HEK293 (cell line): Measurements from ENCODE around the gene PRODH2.
A peak's percentile ranks its signal among the peaks of the same experiment; 100 is the strongest.
"Not testable (repeated sequence)": the region's sequence is repeated elsewhere in the genome, so short reads cannot be mapped to it uniquely, and the experiment has no call there.

ENCODE experiments used
- CTCF ChIA-PET: fragments of 350-600 bp; formaldehyde crosslinking; extraction: SDS; loops from one replicate; lab custom pipeline; 2021; ENCODE audit warnings: antibody characterized with exemption; lab: Yijun Ruan, JAX
- POLR2A ChIA-PET: fragments of 300-600 bp; formaldehyde crosslinking; extraction: SDS; loops from one replicate; lab custom pipeline; 2020; ENCODE audit warnings: antibody characterized with exemption, inconsistent platforms; lab: Yijun Ruan, JAX
- H3K27ac ChIP-seq: fragments of 200-500 bp; sonication (Bioruptor generic); 2 replicates; pipeline ENCODE4 v1.5.1; 2014; ENCODE audit warnings: low read depth, low read length, control low read depth, inconsistent platforms; ENCODE audit errors: extremely low read depth
- H3K36me3 ChIP-seq, 2 experiments: fragments of 200-500 bp in 1 of 2; sonication (Bioruptor generic) in 1 of 2; 1 replicate in 1 of 2; 2 replicates in 1 of 2; pipeline ENCODE4 v1.5.1; 2014 to 2017; ENCODE audit warnings: inconsistent platforms in 2 of 2, low read length in 2 of 2; ENCODE audit not compliant: control insufficient read depth in 2 of 2, insufficient read depth in 1 of 2
- H3K4me1 ChIP-seq: fragments of 200-500 bp; sonication (Bioruptor generic); 2 replicates; pipeline ENCODE4 v1.5.1; 2014; ENCODE audit warnings: mild to moderate bottlenecking, low read length, inconsistent platforms; ENCODE audit not compliant: control insufficient read depth, insufficient read depth
- H3K4me3 ChIP-seq: 2 replicates; pipeline ENCODE4 v1.5.1; 2011; ENCODE audit warnings: low read depth, mild to moderate bottlenecking, control low read depth, low read length, moderate library complexity
- H3K9me3 ChIP-seq: fragments of 200-500 bp; sonication (Bioruptor generic); 2 replicates; pipeline ENCODE4 v1.5.1; 2014; ENCODE audit warnings: low read depth, low read length, inconsistent platforms; ENCODE audit not compliant: control insufficient read depth, insufficient read depth
- ATF2 ChIP-seq: fragments of 450-650 bp; formaldehyde crosslinking; IDR thresholded peaks from 2 replicates; pipeline ENCODE4 v1.5.1; 2016; ENCODE audit warnings: missing biosample characterization, missing genetic modification characterization, low read depth
- FEZF1 ChIP-seq: fragments of 450-650 bp; formaldehyde crosslinking; IDR thresholded peaks from 2 replicates; pipeline ENCODE4 v1.5.1; 2016; ENCODE audit warnings: missing biosample characterization, missing genetic modification characterization
- GFI1B ChIP-seq: fragments of 450-650 bp; formaldehyde crosslinking; IDR thresholded peaks from 2 replicates; pipeline ENCODE4 v1.5.1; 2016; ENCODE audit warnings: missing biosample characterization, missing genetic modification characterization
- KLF16 ChIP-seq: fragments of 450-650 bp; formaldehyde crosslinking; IDR thresholded peaks from 2 replicates; pipeline ENCODE4 v1.5.1; 2017; ENCODE audit warnings: missing biosample characterization, missing genetic modification characterization
- SALL2 ChIP-seq: fragments of 450-650 bp; formaldehyde crosslinking; IDR thresholded peaks from 2 replicates; pipeline ENCODE4 v1.5.0; 2017; ENCODE audit warnings: missing biosample characterization, mild to moderate bottlenecking, missing genetic modification characterization, borderline replicate concordance
- SCRT2 ChIP-seq: fragments of 450-650 bp; formaldehyde crosslinking; IDR thresholded peaks from 2 replicates; pipeline ENCODE4 v1.5.1; 2016; ENCODE audit warnings: missing biosample characterization, missing genetic modification characterization
- ZFP3 ChIP-seq: fragments of 450-650 bp; formaldehyde crosslinking; IDR thresholded peaks from 2 replicates; pipeline ENCODE4 v1.5.1; 2016; ENCODE audit warnings: low read depth, missing biosample characterization, missing genetic modification characterization
- ZNF121 ChIP-seq: fragments of 450-650 bp; formaldehyde crosslinking; IDR thresholded peaks from 2 replicates; pipeline ENCODE4 v1.5.1; 2016; ENCODE audit warnings: missing biosample characterization, missing genetic modification characterization
- ZNF138 ChIP-seq: fragments of 450-650 bp; formaldehyde crosslinking; IDR thresholded peaks from 2 replicates; pipeline ENCODE4 v1.5.1; 2016; ENCODE audit warnings: missing biosample characterization, missing genetic modification characterization, borderline replicate concordance
- ZNF155 ChIP-seq: fragments of 450-650 bp; formaldehyde crosslinking; IDR thresholded peaks from 2 replicates; pipeline ENCODE4 v1.5.1; 2016; ENCODE audit warnings: missing biosample characterization, missing genetic modification characterization
- ZNF239 ChIP-seq: fragments of 450-650 bp; formaldehyde crosslinking; IDR thresholded peaks from 2 replicates; pipeline ENCODE4 v1.5.1; 2016; ENCODE audit warnings: missing biosample characterization, missing genetic modification characterization
- ZNF37A ChIP-seq: fragments of 450-650 bp; IDR thresholded peaks from 2 replicates; pipeline ENCODE4 v1.5.1; 2018; ENCODE audit warnings: missing biosample characterization, missing genetic modification characterization
- ZNF404 ChIP-seq: fragments of 450-650 bp; formaldehyde crosslinking; IDR thresholded peaks from 2 replicates; pipeline ENCODE4 v1.5.1; 2017; ENCODE audit warnings: missing biosample characterization, missing genetic modification characterization
- ZNF426 ChIP-seq: fragments of 450-650 bp; formaldehyde crosslinking; IDR thresholded peaks from 2 replicates; pipeline ENCODE4 v1.5.1; 2017; ENCODE audit warnings: missing biosample characterization, missing genetic modification characterization, mild to moderate bottlenecking, inconsistent platforms, moderate library complexity
- ZNF510 ChIP-seq: fragments of 450-650 bp; formaldehyde crosslinking; IDR thresholded peaks from 2 replicates; pipeline ENCODE4 v1.5.1; 2018; ENCODE audit warnings: mild to moderate bottlenecking, missing genetic modification characterization, missing biosample characterization; ENCODE audit not compliant: insufficient replicate concordance
- ZNF555 ChIP-seq: fragments of 450-650 bp; formaldehyde crosslinking; conservative IDR thresholded peaks from 2 replicates; pipeline ENCODE4 v1.5.1; 2017; ENCODE audit warnings: missing biosample characterization, mild to moderate bottlenecking, missing genetic modification characterization, inconsistent platforms
- ZNF561 ChIP-seq: fragments of 450-650 bp; IDR thresholded peaks from 2 replicates; pipeline ENCODE4 v1.5.1; 2018; ENCODE audit warnings: missing biosample characterization, missing genetic modification characterization, borderline replicate concordance
- ZNF580 ChIP-seq: fragments of 450-650 bp; formaldehyde crosslinking; IDR thresholded peaks from 2 replicates; pipeline ENCODE4 v1.5.1; 2016; ENCODE audit warnings: missing biosample characterization, missing genetic modification characterization
- ZNF624 ChIP-seq: fragments of 450-650 bp; formaldehyde crosslinking; IDR thresholded peaks from 2 replicates; pipeline ENCODE4 v1.5.1; 2017; ENCODE audit warnings: missing biosample characterization, missing genetic modification characterization
- ZNF776 ChIP-seq: fragments of 450-650 bp; formaldehyde crosslinking; IDR thresholded peaks from 2 replicates; pipeline ENCODE4 v1.5.0; 2017; ENCODE audit warnings: missing biosample characterization, missing genetic modification characterization, borderline replicate concordance
- ZNF843 ChIP-seq: fragments of 450-650 bp; formaldehyde crosslinking; IDR thresholded peaks from 2 replicates; pipeline ENCODE4 v1.5.1; 2016; ENCODE audit warnings: missing biosample characterization, missing genetic modification characterization
- TF ChIP-seq, protein P1 (sequence below): fragments of 450-650 bp; formaldehyde crosslinking; IDR thresholded peaks from 2 replicates; pipeline ENCODE4 v1.5.1; 2016; ENCODE audit warnings: missing biosample characterization, missing genetic modification characterization
- TF ChIP-seq, protein P2 (sequence below): fragments of 450-650 bp; formaldehyde crosslinking; IDR thresholded peaks from 2 replicates; pipeline ENCODE4 v1.5.1; 2016; ENCODE audit warnings: missing biosample characterization, missing genetic modification characterization

PRODH2 gene

GRCh38 chr19:35842666-35843272 lies 30.1 kb upstream of the PRODH2 start (continued):
- no peak for TF ChIP-seq ZNF37A (tag by site-specific recombination)
- TF ChIP-seq ZNF404 (tag by site-specific recombination) = no peak
- TF ChIP-seq ZNF155 (tag by site-specific recombination) = 0 out of 2 replicates have a peak, but pooled peaks have one; percentile 9
- TF ChIP-seq ZNF776 (tag by site-specific recombination) = no peak

DNA sequence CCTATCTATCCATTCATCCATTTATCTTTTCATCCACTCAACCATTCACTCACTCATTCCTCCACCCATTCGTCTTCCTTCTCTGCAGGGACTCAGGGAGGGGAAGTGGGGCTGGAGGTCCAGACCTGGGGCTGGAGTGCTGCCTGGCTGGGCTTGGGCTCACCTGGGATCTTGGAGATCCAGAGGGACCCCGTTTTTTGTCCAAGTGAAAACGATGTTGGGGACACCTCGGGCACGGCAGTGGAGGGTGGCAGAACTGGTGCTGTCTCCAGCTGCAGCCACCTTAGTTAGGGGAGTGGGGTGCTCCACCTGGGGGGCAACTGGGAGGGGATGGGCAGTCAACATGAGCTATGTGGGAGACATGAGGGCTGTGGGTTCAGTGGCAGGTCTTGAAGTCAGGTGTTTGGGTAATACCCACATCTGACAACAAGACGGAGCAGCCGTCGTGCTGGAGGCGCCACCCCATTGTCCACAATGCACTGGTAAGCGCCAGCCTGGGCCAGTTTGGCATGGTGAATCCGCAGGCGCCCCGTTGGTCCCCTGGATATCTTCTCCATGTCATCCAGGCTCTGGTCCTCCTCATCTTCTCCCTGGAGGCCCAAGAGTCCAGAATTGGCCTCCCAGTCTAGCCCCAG lies 29.4 kb upstream of the PRODH2 start:
- Histone ChIP-seq H3K9me3 (no peaks in the 10 kb centered on the region; the same call in none of the 2 replicates), H3K4me3 (no peak overlapping the region), H3K36me3 (no peaks in the 10 kb centered on the region), H3K27ac (no peak overlapping the region), H3K4me1 (peaks cover 19% of the 10 kb centered on the region)
- POLR2A ChIA-PET = no interaction called here
- CTCF ChIA-PET = interaction anchor here (0.9 kb wide), 1 partner anchor 9 kb away, joined by 4 read pairs; no protein-coding TSS in a partner anchor
- no peak for TF ChIP-seq ZNF561 (tag by site-specific recombination)
- TF ChIP-seq ZNF121 (tag by site-specific recombination) = no peak
- no peak for TF ChIP-seq ZNF426 (tag by site-specific recombination)
- no peak for TF ChIP-seq ZNF624
- TF ChIP-seq ZNF138 = no peak
- no peak for TF ChIP-seq ZFP3 (tag by site-specific recombination)
- TF ChIP-seq KLF16 (tag by site-specific recombination) = no peak
- no peak for TF ChIP-seq ZNF843
- no peak for TF ChIP-seq SALL2 (tag by site-specific recombination)
- no peak for TF ChIP-seq SCRT2

GRCh38 chr19:35836096-35836495 lies 23.5 kb upstream of the PRODH2 start:
- not testable (repeated sequence) for H3K27ac ChIP-seq, H3K4me3 ChIP-seq, H3K4me1 ChIP-seq, H3K36me3 ChIP-seq, H3K9me3 ChIP-seq
- CTCF ChIA-PET = interaction anchor here (0.5 to 1.3 kb wide), 4 partner anchors 17 to 151 kb away, joined by 3 to 4 read pairs (median 4); no protein-coding TSS in a partner anchor
- TF ChIP-seq, protein P1, sequence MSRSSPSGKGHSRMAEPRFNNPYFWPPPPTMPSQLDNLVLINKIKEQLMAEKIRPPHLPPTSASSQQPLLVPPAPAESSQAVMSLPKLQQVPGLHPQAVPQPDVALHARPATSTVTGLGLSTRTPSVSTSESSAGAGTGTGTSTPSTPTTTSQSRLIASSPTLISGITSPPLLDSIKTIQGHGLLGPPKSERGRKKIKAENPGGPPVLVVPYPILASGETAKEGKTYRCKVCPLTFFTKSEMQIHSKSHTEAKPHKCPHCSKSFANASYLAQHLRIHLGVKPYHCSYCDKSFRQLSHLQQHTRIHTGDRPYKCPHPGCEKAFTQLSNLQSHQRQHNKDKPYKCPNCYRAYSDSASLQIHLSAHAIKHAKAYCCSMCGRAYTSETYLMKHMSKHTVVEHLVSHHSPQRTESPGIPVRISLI (tag by site-specific recombination) = 0 out of 2 replicates have a peak, but pooled peaks have one; percentile 14
- POLR2A ChIA-PET = interaction anchor here (0.6 to 2.4 kb wide), 6 partner anchors 9 to 96 kb away, joined by 3 to 7 read pairs (median 4); partner anchors contain the start of gene APLP1

- no peaks in the 10 kb centered on the region for H3K36me3 ChIP-seq
- peaks cover 2% of the 10 kb centered on the region; the same call in 1 of the 2 replicates for H3K9me3 ChIP-seq
- CTCF ChIA-PET = interaction anchor here (0.5 to 1.7 kb wide), 6 partner anchors 8 to 769 kb away, joined by 3 to 4 read pairs (median 3); no protein-coding TSS in a partner anchor
- POLR2A ChIA-PET = interaction anchor here (2.4 kb wide), 1 partner anchor 94 kb away, joined by 7 read pairs; no protein-coding TSS in a partner anchor
- H3K4me3 ChIP-seq = no peak overlapping the region
- no peak overlapping the region for H3K27ac ChIP-seq
- H3K4me1 ChIP-seq = no peaks in the 10 kb centered on the region; the same call in 1 of the 2 replicates
- TF ChIP-seq ZNF580 (tag by site-specific recombination) = no peak
- TF ChIP-seq GFI1B (tag by site-specific recombination) = no peak
- TF ChIP-seq ZNF239 (tag by site-specific recombination) = no peak
- no peak for TF ChIP-seq ZNF555 (tag by site-specific recombination)
- no peak for TF ChIP-seq ATF2 (tag by site-specific recombination)
- no peak for TF ChIP-seq FEZF1 (tag by site-specific recombination)
- TF ChIP-seq ZNF510 (tag by site-specific recombination) = no peak
- TF ChIP-seq, protein P2, sequence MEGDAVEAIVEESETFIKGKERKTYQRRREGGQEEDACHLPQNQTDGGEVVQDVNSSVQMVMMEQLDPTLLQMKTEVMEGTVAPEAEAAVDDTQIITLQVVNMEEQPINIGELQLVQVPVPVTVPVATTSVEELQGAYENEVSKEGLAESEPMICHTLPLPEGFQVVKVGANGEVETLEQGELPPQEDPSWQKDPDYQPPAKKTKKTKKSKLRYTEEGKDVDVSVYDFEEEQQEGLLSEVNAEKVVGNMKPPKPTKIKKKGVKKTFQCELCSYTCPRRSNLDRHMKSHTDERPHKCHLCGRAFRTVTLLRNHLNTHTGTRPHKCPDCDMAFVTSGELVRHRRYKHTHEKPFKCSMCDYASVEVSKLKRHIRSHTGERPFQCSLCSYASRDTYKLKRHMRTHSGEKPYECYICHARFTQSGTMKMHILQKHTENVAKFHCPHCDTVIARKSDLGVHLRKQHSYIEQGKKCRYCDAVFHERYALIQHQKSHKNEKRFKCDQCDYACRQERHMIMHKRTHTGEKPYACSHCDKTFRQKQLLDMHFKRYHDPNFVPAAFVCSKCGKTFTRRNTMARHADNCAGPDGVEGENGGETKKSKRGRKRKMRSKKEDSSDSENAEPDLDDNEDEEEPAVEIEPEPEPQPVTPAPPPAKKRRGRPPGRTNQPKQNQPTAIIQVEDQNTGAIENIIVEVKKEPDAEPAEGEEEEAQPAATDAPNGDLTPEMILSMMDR = no peak
These were observed 21.3 kb upstream of the PRODH2 start for GRCh38 chr19:35833972-35834371.
